K562 (cell line): ENCODE measurements around the gene NLRP10.

ENCODE experiments used
- ARNT ChIP-seq, 2 experiments: fragments of 450-650 bp; IDR thresholded peaks; 2 replicates each; pipeline ENCODE4 v1.6.1; 2016; ENCODE audit warnings: mild to moderate bottlenecking in 1 of 2
- ATF6 ChIP-seq: sonication (generic); formaldehyde crosslinking; IDR thresholded peaks from 2 replicates; pipeline ENCODE4 v1.4.0; 2020; ENCODE audit warnings: mild to moderate bottlenecking, missing genetic modification reagents
- CTCF ChIP-seq, 3 experiments: IDR thresholded peaks in 2 of 3; conservative IDR thresholded peaks in 1 of 3; 2 replicates each; pipeline ENCODE4 v1.5.1; 2011 to 2012; ENCODE audit warnings: low read length in 3 of 3, mild to moderate bottlenecking in 3 of 3, control low read depth in 2 of 3, improper control_type of control experiment in 1 of 3, inconsistent platforms in 1 of 3, low read depth in 1 of 3, mixed read lengths in 1 of 3, moderate library complexity in 1 of 3; ENCODE audit not compliant: insufficient read depth in 2 of 3
- HDAC3 ChIP-seq: fragments of 450-650 bp; IDR thresholded peaks from 2 replicates; pipeline ENCODE4 v1.6.1; 2018; ENCODE audit warnings: borderline replicate concordance, mild to moderate bottlenecking, moderate library complexity; ENCODE audit not compliant: partially characterized antibody
- LARP7 ChIP-seq: fragments of 450-650 bp; IDR thresholded peaks from 2 replicates; pipeline ENCODE4 v1.6.1; 2016
- POLR2A ChIP-seq: fragments of 450-650 bp; conservative IDR thresholded peaks from 2 replicates; pipeline ENCODE4 v1.6.1; 2016

GRCh38 chr11:8011981-8012444 is 46.8 kb upstream of the NLRP10 start:
- TF ChIP-seq CTCF (IDR thresholded peaks at IDR 0.05 in 2 of 3, conservative IDR thresholded peaks at IDR 0.05 in 1 of 3; ENCODE audit: insufficient read depth in 2 of 3, low read depth in 1 of 3, low read length in 3 of 3) = no peak
- no peak for TF ChIP-seq POLR2A
- no peak for TF ChIP-seq HDAC3
- no peak for TF ChIP-seq ARNT (IDR thresholded peaks at IDR 0.05)
- TF ChIP-seq ATF6 (CRISPR knock-in tag) = no peak
- TF ChIP-seq LARP7 = no peak
